Tibial artery (tissue), 4 donors: ENCODE data around the gene CHAC1.

ENCODE experiments used
- DNase-seq, 2 donors: peaks; one replicate each; pipeline ENCODE4 v3.0.0-alpha.2; 2019
- H3K27ac ChIP-seq, 2 donors: fragments of 200-600 bp; sonication (generic) in 1 of 2; 1 replicate in 1 of 2; 2 replicates in 1 of 2; pipeline ENCODE4 v1.5.1; 2018 to 2019; ENCODE audit warnings: mild to moderate bottlenecking in 1 of 2
- H3K27me3 ChIP-seq, 2 donors: fragments of 200-600 bp; sonication (generic) in 1 of 2; one replicate each; pipeline versions ENCODE4 v1.5.1 to v1.6.0; 2016 to 2019
- H3K36me3 ChIP-seq, 3 donors: fragments of 200-600 bp; sonication (generic) in 2 of 3; one replicate each; pipeline ENCODE4 v1.5.1; 2016 to 2019; ENCODE audit warnings: mild to moderate bottlenecking in 2 of 3
- H3K4me1 ChIP-seq, 4 donors: fragments of 200-600 bp; sonication (generic) in 2 of 4; 1 replicate in 3 of 4; 2 replicates in 1 of 4; pipeline ENCODE4 v1.5.1; 2016 to 2019
- H3K4me3 ChIP-seq, 2 donors: fragments of 200-600 bp; sonication (generic) in 1 of 2; 1 replicate in 1 of 2; 2 replicates in 1 of 2; pipeline ENCODE4 v1.5.1; 2018 to 2019; ENCODE audit warnings: mild to moderate bottlenecking in 2 of 2
- H3K9me3 ChIP-seq, 3 donors: fragments of 200-600 bp; sonication (generic) in 1 of 3; one replicate each; pipeline ENCODE4 v1.5.1; 2016 to 2019
- intact Hi-C: fragments of 100-400 bp; cut with DNase I; formaldehyde crosslinking; loops from one replicate; pipeline ENCODE4 v1.15.0; 2023; ENCODE audit warnings: low total_unique reads
- TF ChIP-seq, protein P1 (sequence below), 2 experiments: fragments of 200-600 bp in 1 of 2; fragments of 450-650 bp in 1 of 2; IDR thresholded peaks; one replicate each; pipeline ENCODE4 v1.5.1; 2017 to 2019; ENCODE audit warnings: antibody characterized with exemption in 2 of 2, mild to moderate bottlenecking in 1 of 2, moderate library complexity in 1 of 2

Gene CHAC1

DNA sequence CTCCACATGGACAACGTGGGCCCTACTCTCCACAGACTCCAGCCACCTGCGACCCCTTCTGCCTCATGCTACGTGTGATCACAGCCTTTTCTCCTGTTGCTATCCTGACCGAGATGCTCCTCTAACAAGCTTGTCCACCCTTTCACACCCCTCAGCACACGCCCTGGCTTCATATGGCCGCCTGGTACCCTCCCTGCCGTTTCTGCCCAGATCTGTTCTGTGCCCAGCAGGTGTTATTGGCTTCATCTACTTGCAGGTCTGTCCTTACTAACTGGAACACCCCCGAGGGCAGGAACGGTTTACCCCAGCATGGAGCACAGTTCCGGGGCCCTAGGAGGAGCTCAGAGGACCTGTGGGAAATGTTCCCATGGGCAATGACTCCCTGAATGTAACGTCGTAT is 9.9 kb downstream of the CHAC1 start:
- no peaks in the 10 kb centered on the region for H3K9me3 ChIP-seq
- H3K36me3 ChIP-seq: no peaks in the 10 kb centered on the region
- intact Hi-C loops: no loop called here
- peaks cover 0 to 6% (median under 1%) of the 10 kb centered on the region in 4 donors for H3K4me1 ChIP-seq
- TF ChIP-seq, protein P1, sequence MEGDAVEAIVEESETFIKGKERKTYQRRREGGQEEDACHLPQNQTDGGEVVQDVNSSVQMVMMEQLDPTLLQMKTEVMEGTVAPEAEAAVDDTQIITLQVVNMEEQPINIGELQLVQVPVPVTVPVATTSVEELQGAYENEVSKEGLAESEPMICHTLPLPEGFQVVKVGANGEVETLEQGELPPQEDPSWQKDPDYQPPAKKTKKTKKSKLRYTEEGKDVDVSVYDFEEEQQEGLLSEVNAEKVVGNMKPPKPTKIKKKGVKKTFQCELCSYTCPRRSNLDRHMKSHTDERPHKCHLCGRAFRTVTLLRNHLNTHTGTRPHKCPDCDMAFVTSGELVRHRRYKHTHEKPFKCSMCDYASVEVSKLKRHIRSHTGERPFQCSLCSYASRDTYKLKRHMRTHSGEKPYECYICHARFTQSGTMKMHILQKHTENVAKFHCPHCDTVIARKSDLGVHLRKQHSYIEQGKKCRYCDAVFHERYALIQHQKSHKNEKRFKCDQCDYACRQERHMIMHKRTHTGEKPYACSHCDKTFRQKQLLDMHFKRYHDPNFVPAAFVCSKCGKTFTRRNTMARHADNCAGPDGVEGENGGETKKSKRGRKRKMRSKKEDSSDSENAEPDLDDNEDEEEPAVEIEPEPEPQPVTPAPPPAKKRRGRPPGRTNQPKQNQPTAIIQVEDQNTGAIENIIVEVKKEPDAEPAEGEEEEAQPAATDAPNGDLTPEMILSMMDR (IDR thresholded peaks at IDR 0.05): no peak
- H3K27ac ChIP-seq: no peak overlapping the region
- H3K4me3 ChIP-seq: no peak overlapping the region
- no peak for DNase-seq
- H3K27me3 ChIP-seq: no peaks in the 10 kb centered on the region

DNA sequence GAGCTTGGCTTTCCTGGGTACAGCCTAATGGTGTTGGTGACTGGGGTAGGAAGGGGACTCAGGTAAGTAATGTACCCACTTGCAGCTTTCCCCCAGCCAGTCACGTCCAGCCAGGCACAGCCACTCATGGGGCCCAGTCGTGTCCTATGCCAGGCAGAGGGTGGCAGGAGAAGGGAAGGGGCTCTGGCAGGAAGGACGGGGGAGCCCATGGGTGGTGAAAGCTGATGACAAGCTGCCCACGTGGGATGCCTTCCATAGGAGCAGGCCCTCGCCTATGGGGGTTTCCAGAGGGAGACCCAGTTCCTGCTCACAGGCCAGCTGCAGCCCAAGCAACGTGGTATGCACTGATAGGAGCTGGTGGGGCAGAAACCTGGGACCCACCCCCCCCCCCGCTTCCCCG is 10.7 kb downstream of the CHAC1 start:
- DNase-seq: no peak
- H3K4me1 ChIP-seq: peaks cover 0 to 4% (median 0%) of the 10 kb centered on the region in 4 donors
- no peaks in the 10 kb centered on the region for H3K9me3 ChIP-seq
- TF ChIP-seq, protein P1 (IDR thresholded peaks at IDR 0.05): no peak
- no peak overlapping the region for H3K4me3 ChIP-seq
- no peak overlapping the region for H3K27ac ChIP-seq
- intact Hi-C loops: no loop called here
- no peaks in the 10 kb centered on the region for H3K27me3 ChIP-seq
- H3K36me3 ChIP-seq: no peaks in the 10 kb centered on the region

DNA sequence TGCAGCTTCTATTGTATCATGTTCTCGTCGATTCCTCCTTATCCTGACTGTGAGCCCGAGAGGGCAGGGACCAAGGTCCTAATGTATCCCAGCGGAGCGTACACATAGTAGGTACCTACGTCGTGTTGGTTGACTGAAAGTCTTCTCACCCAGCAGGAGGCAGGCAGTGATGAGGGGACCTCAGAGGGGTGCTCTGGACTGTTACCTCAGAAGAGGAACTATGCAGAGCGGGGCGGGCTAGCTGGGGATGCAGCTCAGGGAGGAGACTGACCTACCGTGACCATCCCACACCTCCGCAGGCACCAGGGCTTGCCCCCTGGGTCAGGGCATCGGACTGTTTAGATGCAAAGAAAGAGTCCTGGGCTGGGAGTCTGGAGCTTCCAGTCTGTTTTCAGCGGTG is 11.4 kb downstream of the CHAC1 start:
- Histone ChIP-seq H3K27ac (no peak overlapping the region), H3K36me3 (no peaks in the 10 kb centered on the region), H3K27me3 (no peaks in the 10 kb centered on the region), H3K9me3 (no peaks in the 10 kb centered on the region), H3K4me3 (no peak overlapping the region), H3K4me1 (peaks cover 0 to 4% (median 0%) of the 10 kb centered on the region in 4 donors)
- DNase-seq: no peak
- intact Hi-C loops: no loop called here
- TF ChIP-seq, protein P1 (IDR thresholded peaks at IDR 0.05): no peak

DNA sequence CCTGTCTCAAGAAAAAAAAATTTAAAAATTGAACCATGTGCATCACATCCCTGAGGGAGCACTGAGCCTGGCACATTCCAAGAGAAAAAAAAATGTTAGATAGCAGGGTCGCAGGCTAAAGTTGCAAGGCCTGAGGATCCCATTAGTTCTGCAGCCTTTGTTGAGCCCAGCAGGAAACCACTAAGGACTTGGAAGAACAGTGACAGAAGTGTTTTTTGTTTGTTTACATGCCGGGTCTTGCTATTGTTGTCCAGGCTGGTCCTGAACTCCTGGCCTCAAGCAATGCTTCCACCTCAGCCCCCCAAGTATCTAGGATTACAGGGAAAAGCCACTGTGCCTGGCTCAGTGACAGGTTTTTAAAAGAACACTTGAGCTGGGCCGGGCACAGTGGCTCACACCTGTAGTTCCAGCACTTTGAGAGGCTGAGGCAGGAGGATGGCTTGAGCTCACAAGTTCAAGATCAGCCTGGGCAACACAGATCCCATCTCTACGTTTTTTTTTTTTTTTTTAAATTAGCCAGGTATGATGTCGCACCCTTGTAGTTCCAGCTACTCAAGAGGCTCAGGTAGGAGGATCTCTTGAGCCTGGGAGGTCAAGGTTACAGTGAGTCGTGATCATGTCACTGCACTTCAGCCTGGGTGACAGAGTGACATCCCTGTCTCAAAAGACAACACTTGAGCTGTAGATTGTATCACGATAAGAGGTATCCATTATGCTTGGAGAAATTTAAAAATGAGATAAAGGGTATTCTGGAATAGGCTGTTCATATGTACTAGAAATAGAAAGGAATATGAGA is 15.2 kb downstream of the CHAC1 start:
- no peaks in the 10 kb centered on the region for H3K36me3 ChIP-seq
- peaks cover 0 to 17% (median 0%) of the 10 kb centered on the region in 4 donors for H3K4me1 ChIP-seq
- no peak overlapping the region for H3K27ac ChIP-seq
- intact Hi-C loops: no loop called here
- TF ChIP-seq, protein P1 (IDR thresholded peaks at IDR 0.05): no peak
- no peaks in the 10 kb centered on the region for H3K9me3 ChIP-seq
- DNase-seq: no peak
- no peak overlapping the region for H3K4me3 ChIP-seq
- H3K27me3 ChIP-seq: no peaks in the 10 kb centered on the region

DNA sequence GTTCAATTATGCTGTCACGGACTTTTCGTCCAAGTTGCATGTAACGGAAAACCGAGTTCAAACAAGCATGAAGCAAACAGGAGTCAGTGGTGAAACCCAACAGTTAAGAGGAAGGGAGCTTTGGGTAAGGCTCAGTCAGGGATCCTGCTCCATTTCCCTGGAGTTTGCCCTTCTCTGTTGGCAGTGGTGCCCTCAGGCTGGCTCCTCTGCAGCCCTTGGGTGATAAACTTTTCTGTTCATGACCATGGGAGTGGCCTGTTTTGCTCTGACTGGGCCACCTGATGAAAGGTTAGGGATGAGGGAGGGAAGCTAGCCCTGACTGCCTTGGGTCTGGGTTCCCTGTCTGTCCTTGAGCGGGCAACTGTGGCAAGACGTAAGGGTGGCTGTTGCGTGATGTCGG is 16.1 kb downstream of the CHAC1 start:
- Histone ChIP-seq H3K9me3 (no peaks in the 10 kb centered on the region), H3K4me3 (no peak overlapping the region), H3K36me3 (no peaks in the 10 kb centered on the region), H3K27ac (no peak overlapping the region), H3K27me3 (no peaks in the 10 kb centered on the region), H3K4me1 (peaks cover 0 to 17% (median 0%) of the 10 kb centered on the region in 4 donors)
- intact Hi-C loops: no loop called here
- DNase-seq: no peak
- TF ChIP-seq, protein P1 (IDR thresholded peaks at IDR 0.05): no peak
